ENCODE measurements around the gene YAE1.

The YAE1 gene

DNA sequence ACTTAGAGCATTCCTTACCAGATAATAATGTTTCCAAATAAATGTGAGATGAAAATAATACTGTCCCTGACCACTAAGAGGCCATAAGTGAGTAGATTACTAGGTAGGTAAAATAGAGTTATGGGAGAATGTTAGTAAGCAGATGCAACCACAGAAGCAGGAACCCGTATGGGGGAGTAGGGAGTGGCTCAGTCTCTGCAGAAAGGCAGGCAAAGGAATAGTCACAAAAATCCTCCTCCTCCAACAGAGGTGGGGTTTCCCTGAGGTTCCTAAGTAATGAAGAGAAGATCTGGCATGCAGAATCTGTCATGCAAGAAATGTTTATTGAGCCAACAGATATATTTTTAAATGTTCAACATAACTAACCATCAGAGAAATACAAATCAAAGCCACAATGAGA lies 9.0 kb upstream of the YAE1 start:
- no peak for DNase-seq

DNA sequence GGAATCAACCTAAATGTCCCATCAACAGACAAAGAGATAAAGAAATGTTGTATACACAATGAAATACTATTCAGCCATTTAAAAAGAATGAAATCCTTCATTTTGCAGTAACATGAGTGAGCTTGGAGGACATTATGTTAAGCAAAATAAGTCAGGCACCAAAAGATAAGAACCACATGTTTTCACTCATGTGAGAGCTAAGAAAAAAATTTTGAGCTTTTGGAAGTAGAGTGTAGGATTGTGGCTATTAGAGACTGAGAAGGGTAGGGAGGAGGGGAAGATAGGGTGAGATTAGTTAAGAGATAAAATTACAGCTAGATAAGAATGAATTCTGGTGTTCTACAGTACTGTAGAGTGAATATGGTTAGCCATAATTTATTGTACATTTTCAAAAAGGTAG lies 8.3 kb upstream of the YAE1 start:
- DNase-seq = no peak

DNA sequence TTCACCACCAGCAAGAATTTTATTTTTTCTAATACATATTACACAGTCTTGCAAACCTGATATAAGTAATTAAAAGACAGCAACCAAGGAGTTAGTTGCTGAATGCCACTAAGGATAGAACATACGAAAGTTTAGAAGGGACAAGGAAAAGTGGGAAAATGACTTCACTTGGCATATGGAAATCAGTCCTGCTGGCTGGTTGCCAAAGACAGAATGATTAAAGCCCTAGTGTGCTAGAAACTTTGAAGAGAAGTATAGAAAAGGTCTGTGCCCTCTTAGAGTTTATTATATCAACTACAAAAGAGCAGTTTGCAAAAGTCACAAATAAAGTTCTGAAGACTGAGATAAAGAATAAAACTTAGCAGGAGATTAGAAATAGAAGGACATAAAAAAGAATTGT lies 5.8 kb upstream of the YAE1 start:
- DNase-seq = peak; percentile 9

DNA sequence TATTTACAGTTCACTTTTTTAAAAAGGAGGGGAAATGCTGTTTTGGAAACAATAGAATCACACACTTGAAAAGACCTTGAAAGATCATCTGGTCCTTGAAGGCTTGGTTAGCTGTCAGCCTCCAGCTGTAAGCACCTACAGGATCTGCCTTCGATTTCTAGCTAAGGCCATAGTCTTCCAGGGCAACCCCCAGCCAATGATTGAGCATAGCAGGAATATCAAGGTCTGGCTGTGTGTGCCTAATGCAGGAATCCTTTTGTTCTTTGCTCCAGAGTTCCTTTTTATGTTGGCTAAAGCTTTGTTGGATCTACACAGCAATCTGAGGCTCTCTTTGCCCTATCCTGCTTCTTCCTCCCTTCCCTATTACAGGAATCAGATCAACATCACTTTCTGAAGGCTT lies 5.2 kb upstream of the YAE1 start:
- DNase-seq = no peak

DNA sequence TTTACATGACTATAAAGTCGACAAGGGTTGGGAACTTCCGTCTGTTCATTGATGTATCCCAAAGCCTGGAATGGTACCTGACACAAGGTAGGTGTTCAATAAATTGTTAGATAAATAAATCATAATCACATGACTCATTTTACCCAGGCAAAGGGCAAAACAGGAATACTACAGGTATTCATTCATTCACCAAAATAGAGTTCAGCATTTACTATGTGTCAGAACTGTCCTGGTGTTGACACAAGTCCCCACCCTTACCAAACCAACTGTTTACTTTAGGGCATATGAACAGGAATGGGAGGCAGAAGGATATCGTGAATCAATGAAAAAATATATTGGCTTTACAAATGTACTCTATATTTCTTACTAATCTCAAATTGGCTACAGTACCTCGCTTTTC lies 666 bp upstream of the YAE1 start:
- DNase-seq = no peak

DNA sequence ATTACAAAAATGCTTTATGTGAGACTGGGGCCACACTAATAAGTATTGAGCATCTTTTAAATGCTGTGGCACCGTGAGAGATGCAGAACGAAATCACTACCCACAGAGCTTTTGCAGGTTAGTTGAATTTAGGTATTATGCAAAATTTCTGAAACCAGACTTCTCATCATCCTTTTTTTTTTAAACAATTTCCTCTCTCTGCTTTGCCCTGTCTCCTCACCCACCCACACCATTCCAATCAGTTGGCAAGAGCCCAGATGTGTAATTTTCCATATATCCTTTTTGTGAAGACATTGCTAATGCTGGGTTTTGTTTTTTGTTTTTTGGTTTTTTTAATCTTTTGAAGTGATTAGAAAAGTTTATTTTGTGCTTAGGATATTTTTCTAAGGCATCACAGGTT lies 1.1 kb downstream of the YAE1 start:
- DNase-seq = no peak

DNA sequence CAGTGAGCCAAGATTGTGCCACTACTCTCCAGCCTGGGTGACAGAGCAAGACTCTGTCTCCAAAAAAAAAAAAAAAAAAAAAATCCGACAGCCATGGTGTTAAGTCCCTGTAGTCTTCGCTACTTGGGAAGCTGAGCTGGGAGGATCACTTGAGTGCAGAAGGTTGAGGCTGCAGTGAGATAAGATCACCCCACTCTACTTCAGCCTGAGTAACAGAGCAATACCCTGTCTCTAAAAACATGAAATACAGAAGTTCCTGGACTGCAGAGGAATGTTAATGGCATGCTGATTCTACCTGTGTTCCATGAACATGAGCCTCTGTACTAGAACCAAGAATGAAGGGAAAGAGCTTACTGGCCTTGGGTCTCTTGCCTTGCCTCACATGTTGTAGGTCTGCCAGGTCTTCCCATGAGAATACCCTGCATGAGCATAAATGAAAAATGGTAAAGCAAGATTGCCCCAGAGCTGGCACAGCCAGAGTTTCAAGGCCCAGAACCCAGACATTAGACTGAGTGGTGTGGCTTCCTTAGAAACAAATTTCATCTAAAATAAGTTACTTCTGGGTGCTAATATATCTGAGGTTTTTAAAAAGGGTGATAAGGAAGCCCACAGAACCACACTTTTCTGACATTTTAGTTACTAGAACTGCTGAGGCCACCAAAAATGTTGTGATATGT lies 8.6 kb downstream of the YAE1 start:
- DNase-seq = no peak

DNA sequence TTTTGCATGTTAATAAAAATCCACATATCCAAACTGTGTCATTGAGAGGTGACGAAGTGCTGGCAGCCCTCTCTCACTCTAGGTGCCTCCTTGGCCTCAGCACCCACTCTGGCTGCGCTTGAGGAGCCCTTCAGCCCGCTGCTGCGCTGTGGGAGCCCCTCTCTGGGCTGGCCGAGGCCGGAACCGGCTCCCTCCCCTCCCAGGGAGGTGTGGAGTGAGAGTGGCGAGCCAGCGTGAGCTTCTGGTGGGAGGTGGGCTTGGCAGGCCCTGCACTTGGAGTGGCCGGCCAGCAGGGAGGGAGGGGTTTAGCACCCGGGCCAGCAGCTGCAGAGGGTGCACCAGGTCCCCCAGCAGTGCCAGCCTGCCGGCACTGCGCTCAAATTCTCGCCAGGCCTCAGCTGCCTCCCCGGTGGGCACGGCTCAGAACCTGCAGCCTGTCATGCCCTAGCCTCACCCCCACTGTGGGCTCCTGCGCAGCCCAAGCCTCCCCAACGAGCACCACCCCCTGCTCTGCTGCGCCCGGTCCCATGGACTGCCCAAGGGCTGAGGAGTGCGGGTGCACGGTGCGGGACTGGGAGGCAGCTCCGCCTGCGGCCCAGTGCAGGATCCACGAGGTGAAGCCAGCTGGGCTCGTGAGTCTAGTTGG lies 11.1 kb downstream of the YAE1 start:
- DNase-seq = no peak

DNA sequence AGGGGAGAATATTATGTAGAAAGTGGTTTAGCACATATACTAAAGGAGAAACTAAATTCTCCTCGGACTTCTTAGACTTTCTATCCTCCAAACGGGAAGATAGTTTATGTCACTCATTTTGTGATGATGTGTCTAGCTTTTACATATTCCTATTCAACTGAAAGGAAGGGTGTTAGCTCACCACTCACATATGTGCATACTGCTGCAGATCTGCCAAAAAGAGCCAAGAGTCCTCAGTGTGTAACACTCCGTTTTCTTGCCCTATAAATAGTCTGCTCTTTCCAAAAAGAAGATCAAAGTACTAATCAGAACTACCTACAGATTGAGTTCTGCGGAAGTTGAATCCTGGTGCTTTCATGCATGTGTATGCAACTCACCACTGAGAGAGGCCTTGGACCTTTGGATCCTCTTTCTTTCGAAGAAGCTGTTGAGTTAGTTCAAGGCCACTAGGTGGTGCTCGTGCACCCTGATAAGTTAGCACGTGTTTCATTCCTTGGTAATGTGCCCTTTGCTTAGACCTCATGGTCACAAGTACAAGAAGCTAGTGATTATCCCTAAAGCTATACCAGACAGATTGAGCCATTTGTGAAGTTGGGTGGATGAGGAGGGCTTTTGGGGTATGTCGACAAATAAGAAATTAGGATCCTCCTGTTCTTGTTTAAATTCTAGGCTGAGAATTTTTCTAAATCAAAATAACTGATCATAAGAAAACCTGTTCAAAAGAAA lies 14.1 kb downstream of the YAE1 start:
- DNase-seq = peak; percentile 89

DNA sequence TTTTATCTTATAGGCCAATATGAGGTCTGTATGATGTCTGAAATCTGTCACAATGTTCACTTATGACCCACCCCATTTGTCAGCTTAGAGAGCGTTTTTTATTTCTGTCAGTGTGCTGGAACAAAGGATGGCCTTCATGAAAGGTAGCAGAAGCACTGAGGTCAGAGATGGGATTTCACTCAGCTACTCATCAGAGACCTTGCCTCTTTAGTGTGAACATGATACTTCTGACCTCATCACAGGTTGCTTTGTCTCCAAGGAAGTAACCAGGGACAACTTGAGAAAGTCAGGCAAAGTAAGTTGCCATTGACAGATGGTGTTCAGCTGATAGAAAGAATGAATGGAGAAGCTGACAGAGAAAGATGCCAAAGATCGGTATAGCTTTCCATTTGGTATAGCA lies 16.3 kb downstream of the YAE1 start:
- no peak for DNase-seq

DNA sequence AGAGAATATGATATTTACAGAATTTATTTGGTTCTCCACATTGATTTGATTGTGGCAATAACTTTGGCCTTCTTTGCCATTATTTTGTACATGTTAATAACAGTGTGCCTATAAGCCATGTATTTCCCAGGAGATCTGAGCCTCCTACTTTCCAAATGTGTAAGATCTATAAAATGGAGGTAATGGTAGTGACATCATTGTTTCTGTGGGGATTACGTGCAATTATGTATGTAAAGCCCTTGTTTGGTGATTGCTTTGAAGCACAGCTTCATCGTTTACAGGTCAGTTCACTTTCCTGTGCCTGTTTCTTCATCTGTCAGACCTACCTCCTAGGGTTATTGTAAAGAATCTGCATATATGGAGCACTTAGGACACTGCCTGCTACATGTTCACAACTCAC lies 17.3 kb downstream of the YAE1 start:
- DNase-seq = no peak

DNA sequence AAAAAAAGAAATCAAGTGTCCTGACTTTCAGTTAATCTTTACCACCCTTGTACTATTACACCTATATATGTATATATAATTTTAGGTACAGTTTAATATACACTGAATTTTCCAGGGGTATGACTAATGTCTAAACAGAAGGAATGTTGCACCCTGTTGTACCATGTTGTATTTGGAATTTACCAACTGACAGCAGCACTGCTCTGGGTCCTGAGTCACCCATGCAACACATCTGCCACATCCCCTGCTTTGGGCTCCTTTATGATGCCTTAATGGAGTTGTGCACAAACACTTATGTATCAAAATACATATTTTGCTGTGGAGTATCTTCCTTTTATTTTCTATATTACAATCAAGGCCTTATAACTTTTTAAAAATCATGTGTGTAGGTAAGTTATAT lies 21.2 kb downstream of the YAE1 start:
- peak; percentile 67 for DNase-seq

DNA sequence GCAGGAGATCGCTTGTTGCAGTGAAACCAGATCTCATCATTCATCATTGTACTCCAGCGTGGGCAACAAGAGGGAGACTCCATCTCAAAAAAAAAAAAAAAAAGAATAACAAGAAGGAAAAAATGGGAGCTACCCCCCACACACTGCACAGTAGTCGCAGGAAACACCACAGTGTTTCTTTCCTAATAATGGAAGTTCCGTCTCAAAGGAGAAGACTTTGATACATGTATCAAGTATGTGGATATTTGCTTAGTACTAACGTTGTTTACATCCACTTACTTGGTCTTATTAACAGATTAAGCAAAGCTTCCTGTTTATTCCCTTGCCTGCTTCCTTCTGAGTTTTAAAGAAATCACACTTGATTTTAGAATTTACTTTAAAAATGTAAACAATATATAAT lies 22.2 kb downstream of the YAE1 start:
- DNase-seq = no peak

DNA sequence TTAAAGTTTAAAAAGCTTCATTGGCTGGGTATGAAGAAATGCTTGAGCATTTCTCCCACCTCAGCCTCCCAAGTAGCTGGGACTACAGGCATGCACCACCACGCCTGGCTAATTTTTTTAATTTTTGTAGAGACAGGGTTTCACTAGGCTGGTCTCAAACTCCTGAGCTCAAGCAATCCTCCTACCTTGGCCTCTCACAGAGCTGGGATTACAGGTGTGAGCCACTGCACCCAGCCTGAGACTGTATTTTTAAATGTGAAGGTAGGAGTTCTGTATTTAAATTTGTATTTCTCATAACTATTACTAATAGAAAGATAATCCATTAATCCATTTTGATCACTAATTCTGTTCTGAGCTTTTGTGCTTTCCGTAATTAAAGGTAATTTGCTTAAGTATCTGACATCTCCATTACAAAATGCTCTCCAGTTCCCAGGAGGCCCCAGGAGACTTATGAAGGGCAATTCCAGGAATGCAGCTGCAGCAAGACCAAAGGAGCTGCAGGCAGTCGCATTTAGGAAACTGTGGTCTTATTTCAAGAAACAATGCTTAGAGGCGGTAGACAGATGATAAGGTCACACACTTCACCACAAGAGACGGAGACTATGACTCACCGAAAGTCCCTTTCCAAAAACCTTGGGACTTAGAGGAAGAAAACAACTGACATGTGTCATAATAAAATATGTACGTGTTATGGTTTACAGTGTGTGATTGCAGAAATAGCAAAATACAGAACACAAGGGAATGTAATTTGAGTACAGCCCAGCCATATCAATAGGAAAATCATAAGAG lies 23.3 kb downstream of the YAE1 start:
- peak; percentile 88 for DNase-seq

DNA sequence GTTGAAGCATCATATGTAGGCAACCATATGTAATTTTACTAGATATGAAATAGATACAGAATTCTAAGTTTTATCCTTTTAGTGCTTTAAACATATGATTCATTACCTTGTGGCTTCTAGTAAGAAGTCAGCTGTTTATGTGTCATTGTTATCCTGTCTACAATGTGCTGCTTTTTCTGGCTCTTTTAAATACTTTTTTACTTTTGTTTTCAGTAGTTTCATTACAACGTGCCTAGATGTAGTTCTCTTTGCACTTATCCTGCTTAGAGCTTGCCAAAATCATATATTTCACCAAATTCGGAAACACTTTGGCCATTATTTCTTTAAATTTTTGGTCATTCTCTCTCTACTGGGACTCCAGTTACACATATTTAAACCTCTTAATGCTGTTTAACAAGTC lies 26.4 kb downstream of the YAE1 start:
- peak; percentile 55 for DNase-seq

DNA sequence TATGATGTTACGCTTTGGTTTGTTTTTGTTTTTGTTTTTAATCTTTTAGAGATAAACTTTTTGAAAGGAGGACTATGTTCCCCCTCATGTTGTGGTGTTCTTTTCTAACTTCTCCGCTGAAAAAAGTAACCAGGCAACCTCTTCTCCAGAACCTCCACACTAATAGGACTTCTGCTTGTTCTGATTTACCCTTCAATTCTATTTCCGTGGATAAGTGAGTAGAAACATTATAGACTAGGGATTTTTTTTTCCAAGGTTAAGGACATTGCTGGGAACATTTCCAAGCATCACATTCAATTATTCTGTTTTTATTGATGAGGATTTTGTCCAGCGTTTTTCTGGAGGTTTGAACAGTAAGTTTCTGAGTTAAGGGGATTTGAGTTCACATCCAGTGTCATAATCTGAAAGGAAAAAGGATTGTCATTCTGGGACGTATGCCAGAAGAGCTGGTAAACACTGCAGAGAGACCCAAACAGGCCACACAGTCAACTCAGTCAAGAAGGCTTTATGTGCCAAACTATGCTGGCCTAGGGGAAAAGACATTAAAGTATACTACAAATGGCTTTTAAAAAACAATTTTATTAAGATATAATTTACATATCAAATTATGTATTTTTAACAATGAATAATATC lies 28.9 kb downstream of the YAE1 start:
- peak; percentile 43 for DNase-seq

DNA sequence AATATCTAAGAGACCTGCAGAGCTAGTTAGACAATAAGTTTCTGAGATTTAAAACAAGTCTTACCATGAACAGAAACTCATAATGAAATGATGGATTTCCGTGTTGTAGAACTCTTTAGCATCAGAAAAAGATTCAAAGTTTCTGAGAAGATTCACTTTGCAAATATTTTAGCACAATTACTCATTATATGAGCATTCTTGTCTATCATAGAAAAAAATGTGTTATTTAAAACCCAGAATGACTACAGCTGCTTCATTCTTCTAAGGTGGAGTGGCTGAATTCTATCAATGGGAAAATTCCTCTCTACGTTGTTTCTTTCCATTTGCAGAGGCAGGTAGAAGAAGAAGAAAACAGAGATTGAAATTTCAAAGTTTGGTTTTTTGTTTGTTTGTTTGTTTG lies 36.1 kb downstream of the YAE1 start:
- peak; percentile 41 for DNase-seq

DNA sequence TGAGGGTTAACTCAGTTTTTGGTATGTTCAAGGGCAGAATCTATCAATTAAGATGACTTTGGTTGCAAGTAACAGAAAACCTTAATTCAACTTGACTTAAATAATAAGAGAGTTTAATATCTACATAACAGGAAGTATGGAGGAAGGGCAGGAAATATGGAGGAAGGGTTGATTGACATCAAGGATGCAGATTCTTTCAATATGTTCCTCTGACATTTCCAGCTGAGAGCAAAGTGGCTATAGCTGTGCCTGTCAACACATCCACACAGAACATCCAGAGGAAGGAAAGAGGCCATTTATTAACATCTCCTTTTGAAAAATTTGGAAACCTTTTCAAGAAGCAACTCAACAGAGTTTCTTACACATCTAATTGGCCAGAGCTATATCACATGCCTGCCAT lies 37.7 kb downstream of the YAE1 start:
- no peak for DNase-seq

DNA sequence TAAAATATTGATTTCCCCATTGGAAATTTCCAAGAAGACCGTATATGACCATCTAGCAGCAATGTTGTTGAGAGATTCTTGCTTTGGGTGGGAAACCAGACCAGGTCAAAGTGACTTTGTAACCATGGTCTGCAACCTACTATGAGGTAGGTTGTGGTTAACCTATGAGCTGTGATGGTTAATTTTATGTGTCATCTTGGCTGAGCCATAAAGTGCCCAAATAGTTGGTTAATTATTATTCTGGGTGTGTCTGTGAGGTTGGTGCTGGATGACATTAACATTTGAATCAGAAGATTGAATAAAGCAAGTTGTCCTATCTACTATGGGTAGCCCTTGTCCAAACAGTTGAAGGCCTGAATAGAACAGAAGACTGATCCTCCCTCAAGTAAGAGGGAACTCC lies 38.9 kb downstream of the YAE1 start:
- no peak for DNase-seq

DNA sequence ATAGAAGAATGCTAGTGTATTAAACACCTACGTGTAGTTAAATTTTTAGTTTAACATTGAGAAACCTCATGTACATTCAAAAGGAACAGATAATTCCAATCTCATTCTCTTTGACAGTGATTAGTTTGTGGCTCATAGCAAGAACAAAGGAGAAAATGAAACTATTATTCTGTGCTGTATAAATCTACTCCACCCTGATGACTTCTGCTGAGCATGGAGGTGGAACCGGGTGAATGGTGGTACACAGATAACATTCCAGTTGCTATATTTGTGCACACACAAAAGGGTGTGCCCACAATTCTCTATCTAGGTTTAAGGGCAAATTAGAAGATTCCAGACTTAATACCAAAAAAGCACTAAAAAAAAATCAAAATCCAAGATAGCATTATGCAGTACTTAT lies 40.1 kb downstream of the YAE1 start:
- DNase-seq = no peak

DNA sequence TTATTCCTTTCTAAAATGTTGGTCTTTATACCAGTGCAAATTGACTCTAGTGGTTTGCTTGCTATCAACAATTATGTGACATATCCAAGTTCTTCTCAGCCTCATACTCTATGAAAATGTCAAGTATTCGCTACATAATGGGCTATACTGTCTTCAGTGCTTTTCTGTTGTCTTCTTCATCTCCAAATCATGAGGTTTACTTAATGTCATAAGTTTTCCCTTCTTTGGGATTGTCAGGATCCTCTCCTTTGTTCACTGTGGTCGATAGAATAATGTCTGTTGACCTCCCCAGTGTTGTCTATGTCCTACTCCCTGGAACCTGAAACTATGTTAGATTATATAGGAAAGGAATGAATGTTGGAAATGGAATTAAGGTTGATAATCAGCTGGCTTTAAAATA lies 40.7 kb downstream of the YAE1 start:
- no peak for DNase-seq

DNA sequence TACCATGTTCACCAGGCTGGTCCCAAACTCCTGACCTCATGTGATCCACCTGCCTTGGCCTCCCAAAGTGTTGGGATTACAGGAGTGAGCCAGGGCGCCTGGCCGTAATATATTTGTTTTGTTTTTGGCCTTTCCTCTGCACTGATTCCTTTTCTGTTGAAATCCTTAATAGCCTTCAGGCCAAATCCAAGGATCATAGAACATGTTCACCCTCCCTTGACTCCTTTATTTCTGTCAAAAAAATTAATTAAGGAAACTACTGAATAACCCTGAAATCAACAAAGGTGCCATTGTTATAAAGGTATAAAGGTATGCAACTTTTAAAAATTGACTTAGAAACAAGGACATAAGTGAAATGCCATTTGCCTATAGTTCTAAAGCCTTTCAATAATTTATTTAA lies 41.7 kb downstream of the YAE1 start:
- no peak for DNase-seq

DNA sequence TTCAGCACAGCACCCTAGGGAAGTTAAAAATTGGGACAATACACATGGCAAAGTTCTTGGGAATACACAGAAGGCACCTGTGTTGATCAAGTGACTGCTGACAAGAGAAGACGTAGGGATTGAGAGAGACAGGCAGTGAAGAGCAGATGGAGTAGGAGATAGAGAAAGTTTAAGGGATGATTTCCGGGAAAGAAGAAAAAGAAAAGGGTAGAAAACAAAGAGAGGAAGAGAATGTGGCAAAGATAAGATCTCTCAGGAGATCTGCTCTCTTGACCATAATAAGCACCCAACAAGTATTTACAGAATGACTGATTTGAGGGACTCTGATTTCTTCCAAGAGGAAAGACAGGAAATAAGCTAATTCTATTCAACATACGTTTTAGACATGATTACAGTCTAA lies 42.1 kb downstream of the YAE1 start:
- no peak for DNase-seq

Data from fibroblast of skin of scalp (primary cell).